Keratinocyte (primary cell): ENCODE results near the gene ZCWPW1. TPM values are rescaled to one million over a fixed set of nuclear protein-coding genes. Genes with fewer than 3 reads are reported as not detected.

ENCODE experiments used
- DNase-seq: peaks from one replicate; pipeline ENCODE4 v3.0.0-alpha.2; 2011; ENCODE audit warnings: low read depth, missing footprints, low spot score
- FAIRE-seq: peaks from 2 replicates; lab custom pipeline; 2011; peaks lifted over from hg19 to GRCh38; lab: Jason Lieb, UNC
- H2AFZ ChIP-seq: 2 replicates; pipeline ENCODE4 v1.6.0; 2012; ENCODE audit warnings: low read length, control low read depth, inconsistent platforms; ENCODE audit not compliant: control insufficient read depth
- H3K27ac ChIP-seq: 2 replicates; pipeline ENCODE4 v1.5.1; 2011; ENCODE audit warnings: low read length; ENCODE audit not compliant: control insufficient read depth, insufficient read depth
- H3K27me3 ChIP-seq: 3 replicates; pipeline ENCODE4 v1.6.0; 2011; ENCODE audit warnings: low read length; ENCODE audit not compliant: control insufficient read depth, insufficient read depth; ENCODE audit errors: extremely low read depth
- H3K36me3 ChIP-seq, 2 experiments: 2 replicates in 1 of 2; 3 replicates in 1 of 2; pipeline ENCODE4 v1.5.1; 2011; ENCODE audit warnings: low read length in 2 of 2, mild to moderate bottlenecking in 1 of 2; ENCODE audit not compliant: control insufficient read depth in 2 of 2, insufficient read depth in 2 of 2; ENCODE audit errors: extremely low read depth in 1 of 2
- H3K4me1 ChIP-seq: 3 replicates; pipeline ENCODE4 v1.5.1; 2011; ENCODE audit warnings: low read length; ENCODE audit not compliant: control insufficient read depth, insufficient read depth; ENCODE audit errors: extremely low read depth
- H3K4me2 ChIP-seq: 3 replicates; pipeline ENCODE4 v1.6.0; 2011; ENCODE audit warnings: low read depth, low read length; ENCODE audit not compliant: control insufficient read depth, insufficient read depth; ENCODE audit errors: extremely low read depth
- H3K4me3 ChIP-seq, 3 experiments: fragments of 200-600 bp in 1 of 3; sonication (generic) in 1 of 3; 2 replicates in 2 of 3; 3 replicates in 1 of 3; pipeline ENCODE4 v1.5.1; 2011 to 2016; ENCODE audit warnings: low read length in 3 of 3, mild to moderate bottlenecking in 3 of 3, control low read depth in 2 of 3, inconsistent platforms in 1 of 3, low read depth in 1 of 3, mixed read lengths in 1 of 3, mixed run types in 1 of 3, moderate library complexity in 1 of 3; ENCODE audit not compliant: control insufficient read depth in 2 of 3, insufficient read depth in 2 of 3; ENCODE audit errors: extremely low read depth in 1 of 3
- H3K79me2 ChIP-seq: 2 replicates; pipeline ENCODE4 v1.6.0; 2012; ENCODE audit warnings: low read length; ENCODE audit not compliant: control insufficient read depth, insufficient read depth
- H3K9ac ChIP-seq: 3 replicates; pipeline ENCODE4 v1.6.0; 2011; ENCODE audit warnings: low read length; ENCODE audit not compliant: control insufficient read depth, insufficient read depth; ENCODE audit errors: extremely low read depth
- H3K9me1 ChIP-seq: 3 replicates; pipeline ENCODE4 v1.6.0; 2011; ENCODE audit warnings: low read length; ENCODE audit not compliant: control insufficient read depth, insufficient read depth; ENCODE audit errors: extremely low read depth
- H3K9me3 ChIP-seq: 2 replicates; pipeline ENCODE4 v1.5.1; 2012; ENCODE audit warnings: low read depth, low read length; ENCODE audit not compliant: control insufficient read depth
- H4K20me1 ChIP-seq: 3 replicates; pipeline ENCODE4 v1.6.0; 2011; ENCODE audit warnings: low read length; ENCODE audit not compliant: control insufficient read depth, insufficient read depth; ENCODE audit errors: extremely low read depth
- CTCF ChIP-seq, 3 experiments: IDR thresholded peaks in 1 of 3; conservative IDR thresholded peaks in 1 of 3; optimal IDR thresholded peaks in 1 of 3; 2 replicates in 2 of 3; 3 replicates in 1 of 3; pipeline versions ENCODE3 to v1.5.1; 2011; ENCODE audit warnings: low read length in 3 of 3, mild to moderate bottlenecking in 3 of 3, moderate library complexity in 2 of 3, control low read depth in 1 of 3, inconsistent platforms in 1 of 3; ENCODE audit not compliant: insufficient read depth in 2 of 3; ENCODE audit errors: extremely low read depth in 1 of 3
- EZH2 ChIP-seq: IDR thresholded peaks from one replicate; pipeline ENCODE4 v1.6.1; 2012; ENCODE audit warnings: inconsistent platforms, mild to moderate bottlenecking, low read length, moderate library complexity
- dilution Hi-C: fragments of 300-500 bp; cut with MboI; formaldehyde crosslinking; loops from one replicate; pipeline ENCODE4 v1.7.0; 2020; ENCODE audit warnings: low sequenced_read_pairs; ENCODE audit not compliant: extremely low pct_ligation_motif_present
- polyA plus RNA-seq, 5 experiments: library from polyadenylated mRNA; depleted of rRNA in 3 of 5; stranded (reverse) in 3 of 5; stranded (forward) in 1 of 5; unstranded in 1 of 5; fragments of >200 nt; gene quantifications; 1 replicate in 1 of 5; 2 replicates in 3 of 5; 3 replicates in 1 of 5; pipeline versions ENCODE4 v1.2.1 to v1.2.3, GENCODE V29; 2011 to 2012; ENCODE audit warnings: missing spikeins in 2 of 5, low read depth in 1 of 5, low replicate concordance in 1 of 5

ZCWPW1 gene
- polyA plus RNA-seq, 1 donor (not counting 4 experiments of a cell fraction or from before 2014, with no cell fraction given) = 1.4 TPM

GRCh38 chr7:100465299-100465698 lies 36.8 kb upstream of the ZCWPW1 start:
- dilution Hi-C loops = no loop called here
- Histone ChIP-seq H3K9ac (no peak overlapping the region), H3K4me2 (no peak overlapping the region), H3K79me2 (no peaks in the 10 kb centered on the region), H3K27ac (no peak overlapping the region), H3K9me3 (no peaks in the 10 kb centered on the region), H4K20me1 (no peaks in the 10 kb centered on the region), H3K36me3 (peaks cover 11 to 20% of the 10 kb centered on the region in 2 experiments), H3K4me3 (no peak overlapping the region), H3K4me1 (no peaks in the 10 kb centered on the region), H2AFZ (no peak overlapping the region), H3K27me3 (no peaks in the 10 kb centered on the region), H3K9me1 (no peaks in the 10 kb centered on the region)
- TF ChIP-seq CTCF (optimal IDR thresholded peaks at IDR 0.05 in 1 of 3, IDR thresholded peaks at IDR 0.05 in 1 of 3, conservative IDR thresholded peaks at IDR 0.05 in 1 of 3; ENCODE audit: extremely low read depth in 1 of 3, insufficient read depth in 2 of 3, low read length in 3 of 3) (no peak), EZH2 (no peak)
- no peak for DNase-seq
- FAIRE-seq = no peak

DNA sequence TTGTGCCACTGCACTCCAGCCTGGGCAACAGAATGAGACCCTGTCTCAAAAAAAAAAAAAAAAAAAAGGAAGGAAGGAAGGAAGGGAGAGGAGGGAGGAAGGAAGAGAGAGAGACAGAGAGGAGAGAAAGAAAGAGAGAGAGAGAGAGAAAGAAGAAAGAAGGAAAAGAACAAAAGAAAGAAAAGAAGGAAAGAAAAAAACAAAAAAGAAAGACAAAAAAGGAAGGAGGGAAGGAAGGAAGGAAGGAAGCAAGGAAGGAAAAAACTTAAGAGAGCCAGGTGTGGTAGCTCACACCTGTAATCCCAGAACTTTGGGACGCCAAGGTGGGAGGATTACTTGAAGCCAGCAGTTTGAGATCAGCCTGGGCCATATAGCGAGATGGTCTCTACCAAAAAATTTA lies 36.3 kb upstream of the ZCWPW1 start:
- Histone ChIP-seq H3K27me3 (no peaks in the 10 kb centered on the region), H3K9me3 (no peaks in the 10 kb centered on the region), H3K9me1 (no peaks in the 10 kb centered on the region), H3K4me2 (no peak overlapping the region), H2AFZ (no peak overlapping the region), H3K36me3 (peaks cover 11 to 20% of the 10 kb centered on the region in 2 experiments), H3K27ac (no peak overlapping the region), H3K79me2 (no peaks in the 10 kb centered on the region), H3K4me3 (no peak overlapping the region), H3K4me1 (no peaks in the 10 kb centered on the region), H3K9ac (no peak overlapping the region), H4K20me1 (no peaks in the 10 kb centered on the region)
- FAIRE-seq (no peak), DNase-seq (no peak)
- dilution Hi-C loops = no loop called here
- TF ChIP-seq CTCF (optimal IDR thresholded peaks at IDR 0.05 in 1 of 3, IDR thresholded peaks at IDR 0.05 in 1 of 3, conservative IDR thresholded peaks at IDR 0.05 in 1 of 3; ENCODE audit: extremely low read depth in 1 of 3, insufficient read depth in 2 of 3, low read length in 3 of 3) (no peak), EZH2 (no peak)
